ENCODE measurements around the gene MELTF. TPM values are rescaled to one million over a fixed set of nuclear protein-coding genes. Genes with fewer than 3 reads are reported as not detected.

MELTF gene
- total RNA-seq, 6 experiments from 2014 or later: 0.42 to 5.3 (median 2.0) TPM

DNA sequence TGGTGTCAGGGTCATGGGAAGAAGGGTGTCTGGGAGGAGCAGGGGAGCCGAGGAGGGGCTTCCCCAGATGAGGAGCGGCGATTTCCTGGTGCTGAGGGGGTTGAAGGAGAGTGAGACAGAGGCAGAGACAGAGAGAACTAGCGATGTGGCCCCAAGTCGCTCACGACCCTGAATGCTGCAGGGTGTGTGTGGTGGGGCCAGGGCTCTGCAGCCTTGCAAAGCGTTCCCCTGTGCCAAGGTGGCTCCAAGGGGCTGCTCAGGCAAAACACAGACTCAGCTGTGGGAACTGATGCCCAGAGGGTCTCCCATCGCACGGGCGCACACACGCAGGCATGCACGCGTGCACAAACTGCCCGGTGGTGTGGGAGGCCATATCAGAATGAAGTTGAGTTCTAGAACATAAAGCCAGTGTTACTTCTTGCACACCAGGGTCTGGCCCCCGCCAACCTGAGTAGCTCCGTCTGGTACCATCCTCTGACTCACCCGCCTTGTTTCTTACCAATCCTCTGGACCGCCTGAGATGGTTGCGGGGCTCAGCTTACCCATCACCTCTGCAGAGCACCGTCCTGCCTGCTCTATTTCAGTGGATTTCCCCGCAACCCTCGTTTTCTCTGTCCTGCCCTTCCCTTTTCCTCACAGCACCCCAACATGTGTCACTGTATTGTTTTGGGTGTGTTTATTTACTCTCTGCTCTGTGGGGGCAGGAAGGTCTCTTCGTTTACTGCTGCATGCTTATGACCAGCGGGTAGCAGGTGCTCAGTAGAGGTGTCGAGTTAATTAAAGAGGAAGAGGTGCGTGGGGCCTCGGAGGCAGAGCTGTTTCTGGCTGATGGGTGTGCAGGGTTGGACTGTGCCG, 4.5 kb downstream of the MELTF start:
- no peak for DNase-seq
- TF ChIP-seq, protein P1, sequence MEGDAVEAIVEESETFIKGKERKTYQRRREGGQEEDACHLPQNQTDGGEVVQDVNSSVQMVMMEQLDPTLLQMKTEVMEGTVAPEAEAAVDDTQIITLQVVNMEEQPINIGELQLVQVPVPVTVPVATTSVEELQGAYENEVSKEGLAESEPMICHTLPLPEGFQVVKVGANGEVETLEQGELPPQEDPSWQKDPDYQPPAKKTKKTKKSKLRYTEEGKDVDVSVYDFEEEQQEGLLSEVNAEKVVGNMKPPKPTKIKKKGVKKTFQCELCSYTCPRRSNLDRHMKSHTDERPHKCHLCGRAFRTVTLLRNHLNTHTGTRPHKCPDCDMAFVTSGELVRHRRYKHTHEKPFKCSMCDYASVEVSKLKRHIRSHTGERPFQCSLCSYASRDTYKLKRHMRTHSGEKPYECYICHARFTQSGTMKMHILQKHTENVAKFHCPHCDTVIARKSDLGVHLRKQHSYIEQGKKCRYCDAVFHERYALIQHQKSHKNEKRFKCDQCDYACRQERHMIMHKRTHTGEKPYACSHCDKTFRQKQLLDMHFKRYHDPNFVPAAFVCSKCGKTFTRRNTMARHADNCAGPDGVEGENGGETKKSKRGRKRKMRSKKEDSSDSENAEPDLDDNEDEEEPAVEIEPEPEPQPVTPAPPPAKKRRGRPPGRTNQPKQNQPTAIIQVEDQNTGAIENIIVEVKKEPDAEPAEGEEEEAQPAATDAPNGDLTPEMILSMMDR (IDR thresholded peaks at IDR 0.05): no peak
- TF ChIP-seq POLR2A (IDR thresholded peaks at IDR 0.05): no peak
- no peaks in the 10 kb centered on the region for H3K27me3 ChIP-seq
- WGBS (ENCODE audit: insufficient coverage, low coverage, low lambda C conversion rate, missing lambda C conversion rate): 78% methylated on average over 10 of the region's 28 CpGs
- no peaks in the 10 kb centered on the region for H3K9me3 ChIP-seq
- ATAC-seq: no peak
- H3K4me3 ChIP-seq: no peak overlapping the region
- intact Hi-C loops (cut with DNase I): no loop called here
- H3K27ac ChIP-seq: no peak overlapping the region
- H3K4me1 ChIP-seq: peaks cover 0 to 12% (median 4%) of the 10 kb centered on the region in 4 donors
- H3K36me3 ChIP-seq: no peaks in the 10 kb centered on the region

- H3K4me1 ChIP-seq: peaks cover 0 to 4% (median 2%) of the 10 kb centered on the region in 4 donors
- no peaks in the 10 kb centered on the region for H3K9me3 ChIP-seq
- H3K4me3 ChIP-seq: no peak overlapping the region
- no peak overlapping the region for H3K27ac ChIP-seq
- no peaks in the 10 kb centered on the region for H3K36me3 ChIP-seq
- DNase-seq (no peak), ATAC-seq (no peak)
- no peaks in the 10 kb centered on the region for H3K27me3 ChIP-seq
- intact Hi-C loops (cut with DNase I): no loop called here
- TF ChIP-seq POLR2A (IDR thresholded peaks at IDR 0.05): no peak
- TF ChIP-seq, protein P1 (IDR thresholded peaks at IDR 0.05): no peak
- WGBS (ENCODE audit: insufficient coverage, low coverage, low lambda C conversion rate, missing lambda C conversion rate): 58% methylated on average over 5 of the region's 36 CpGs
Measured at GRCh38 chr3:197023998-197024651, 5.5 kb downstream of the MELTF start.

- WGBS (ENCODE audit: insufficient coverage, low coverage, low lambda C conversion rate, missing lambda C conversion rate): 60% methylated on average over 9 of the region's 27 CpGs
- no peak for DNase-seq
- no peak overlapping the region for H3K4me3 ChIP-seq
- ATAC-seq: no peak
- intact Hi-C loops (cut with DNase I): no loop called here
- H3K36me3 ChIP-seq: no peaks in the 10 kb centered on the region
- H3K27me3 ChIP-seq: no peaks in the 10 kb centered on the region
- TF ChIP-seq, protein P1 (IDR thresholded peaks at IDR 0.05): no peak
- no peak for TF ChIP-seq POLR2A (IDR thresholded peaks at IDR 0.05)
- no peaks in the 10 kb centered on the region for H3K4me1 ChIP-seq
- no peak overlapping the region for H3K27ac ChIP-seq
- no peaks in the 10 kb centered on the region for H3K9me3 ChIP-seq
Measured at GRCh38 chr3:197023241-197023997, 6.2 kb downstream of the MELTF start.

GRCh38 chr3:197022405-197023231, 7.0 kb downstream of the MELTF start:
- DNase-seq: no peak
- intact Hi-C loops (cut with DNase I): no loop called here
- no peak for ATAC-seq
- H3K27me3 ChIP-seq: no peaks in the 10 kb centered on the region
- H3K27ac ChIP-seq: no peak overlapping the region
- WGBS (ENCODE audit: insufficient coverage, low coverage, low lambda C conversion rate, missing lambda C conversion rate): 35% methylated on average over 14 of the region's 22 CpGs
- H3K9me3 ChIP-seq: no peaks in the 10 kb centered on the region
- no peak for TF ChIP-seq POLR2A (IDR thresholded peaks at IDR 0.05)
- TF ChIP-seq, protein P1 (IDR thresholded peaks at IDR 0.05): no peak
- no peaks in the 10 kb centered on the region for H3K4me1 ChIP-seq
- no peak overlapping the region for H3K4me3 ChIP-seq
- no peaks in the 10 kb centered on the region for H3K36me3 ChIP-seq

Measured in right lobe of liver (tissue), 6 donors.